ENCODE measurements around the gene CRIP2.

The CRIP2 gene

DNA sequence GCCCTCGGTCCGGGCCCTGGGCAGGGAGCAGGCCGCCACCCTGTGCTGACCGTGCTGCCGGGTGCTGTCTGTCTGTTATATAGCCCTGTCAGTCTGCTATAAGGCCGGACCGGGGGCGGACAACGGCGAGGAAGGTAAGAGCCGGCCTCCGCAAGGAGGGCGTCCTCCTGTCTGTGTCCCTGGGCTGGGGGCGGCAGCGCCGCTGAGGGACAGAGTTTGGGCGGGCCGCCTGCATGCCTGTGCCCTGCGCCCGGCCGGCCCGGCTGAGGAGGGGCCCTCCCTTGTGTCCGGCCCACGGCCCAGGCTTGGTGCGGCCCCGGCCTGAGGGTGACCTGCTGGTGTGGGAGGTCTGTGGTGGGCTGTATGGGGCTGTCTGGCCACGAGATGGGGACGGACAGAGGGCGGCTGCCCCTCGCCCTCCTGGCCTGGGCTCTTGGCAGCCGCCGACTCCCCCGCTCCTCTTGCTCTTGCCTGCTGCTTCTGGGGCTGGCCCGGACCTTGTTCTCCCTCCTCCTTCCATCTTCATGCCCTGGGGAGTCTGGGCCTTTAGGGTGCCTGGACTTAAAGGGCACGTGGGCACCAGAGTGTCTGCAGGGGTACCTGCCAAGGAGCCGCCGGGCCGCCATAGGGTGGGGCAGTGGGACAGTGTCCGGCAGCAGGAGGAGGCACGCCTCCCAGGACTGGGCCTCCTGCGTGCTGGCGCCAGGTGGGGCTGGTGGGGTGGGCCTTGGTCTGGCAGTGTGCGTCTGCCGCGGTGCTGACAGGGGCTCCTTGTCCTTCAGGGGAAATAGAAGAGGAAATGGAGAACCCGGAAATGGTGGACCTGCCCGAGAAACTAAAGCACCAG lies 25.1 kb upstream of the CRIP2 start:
- Histone ChIP-seq H3K9ac (ENCODE audit: low read depth, low read length) (no peak overlapping the region), H3K9me3 (ENCODE audit: control insufficient read depth, insufficient read depth, low read length) (no peaks in the 10 kb centered on the region), H3K4me1 (ENCODE audit: insufficient read depth, low read length) (no peaks in the 10 kb centered on the region; the same call in 1 of the 2 replicates), H3K36me3 (ENCODE audit: insufficient read depth, low read length) (no peaks in the 10 kb centered on the region)

GRCh38 chr14:105450123-105450505 lies 24.5 kb upstream of the CRIP2 start:
- H3K9me3 ChIP-seq (ENCODE audit: control insufficient read depth, insufficient read depth, low read length): no peaks in the 10 kb centered on the region
- H3K4me1 ChIP-seq (ENCODE audit: insufficient read depth, low read length): no peaks in the 10 kb centered on the region; the same call in 1 of the 2 replicates
- H3K9ac ChIP-seq (ENCODE audit: low read depth, low read length): no peak overlapping the region
- no peaks in the 10 kb centered on the region for H3K36me3 ChIP-seq (ENCODE audit: insufficient read depth, low read length)

- H3K4me1 ChIP-seq (ENCODE audit: insufficient read depth, low read length): no peaks in the 10 kb centered on the region; the same call in 1 of the 2 replicates
- no peaks in the 10 kb centered on the region for H3K9me3 ChIP-seq (ENCODE audit: control insufficient read depth, insufficient read depth, low read length)
- no peaks in the 10 kb centered on the region for H3K36me3 ChIP-seq (ENCODE audit: insufficient read depth, low read length)
- H3K9ac ChIP-seq (ENCODE audit: low read depth, low read length): no peak overlapping the region
Observed at GRCh38 chr14:105450864-105451720, 23.5 kb upstream of the CRIP2 start.

DNA sequence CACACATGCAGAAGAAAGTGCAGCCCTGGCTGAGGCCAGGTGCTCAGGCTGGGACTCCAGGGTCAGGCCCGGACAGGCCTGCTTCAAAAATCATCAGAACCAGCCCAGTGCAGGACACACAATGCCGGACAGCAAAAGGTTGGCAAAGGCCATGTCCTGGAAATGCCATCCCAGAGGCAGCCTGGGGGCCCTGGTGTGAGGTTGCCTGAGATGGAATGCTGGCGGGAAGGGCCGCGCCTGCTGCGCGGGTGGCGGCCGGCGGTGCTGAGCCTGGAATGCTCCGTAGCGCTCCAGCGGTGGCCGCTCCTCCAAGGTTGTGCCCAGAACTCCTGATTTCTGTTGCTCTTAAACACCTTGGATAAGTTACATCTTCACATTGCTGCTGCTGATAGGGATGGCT lies 21.7 kb upstream of the CRIP2 start:
- Histone ChIP-seq H3K9ac (ENCODE audit: low read depth, low read length) (no peak overlapping the region), H3K4me1 (ENCODE audit: insufficient read depth, low read length) (no peaks in the 10 kb centered on the region; the same call in 1 of the 2 replicates), H3K36me3 (ENCODE audit: insufficient read depth, low read length) (peaks cover 2% of the 10 kb centered on the region; the same call in 1 of the 2 replicates), H3K9me3 (ENCODE audit: control insufficient read depth, insufficient read depth, low read length) (no peaks in the 10 kb centered on the region)

DNA sequence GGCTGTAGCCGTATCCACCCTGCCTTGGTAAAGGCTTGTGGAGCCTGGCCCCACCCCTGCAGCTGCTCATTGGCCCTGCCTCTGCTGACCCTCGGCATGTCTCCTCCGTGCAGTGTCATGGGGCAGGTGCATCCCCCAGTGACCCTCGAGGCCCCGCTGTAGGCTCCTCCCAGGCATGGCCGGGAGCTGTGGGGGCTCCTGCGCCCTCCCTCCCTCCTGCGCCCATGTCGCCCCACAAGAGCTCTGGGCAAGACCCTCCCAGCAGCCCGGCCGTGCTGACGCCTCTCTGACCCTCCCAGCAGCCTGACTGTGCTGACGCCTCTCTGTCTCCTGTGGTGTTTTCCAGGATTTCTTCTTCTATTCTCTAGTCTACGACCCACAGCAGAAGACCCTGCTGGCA lies 20.8 kb upstream of the CRIP2 start:
- H3K9me3 ChIP-seq (ENCODE audit: control insufficient read depth, insufficient read depth, low read length): no peaks in the 10 kb centered on the region
- H3K36me3 ChIP-seq (ENCODE audit: insufficient read depth, low read length): peaks cover 2% of the 10 kb centered on the region; the same call in 1 of the 2 replicates
- H3K9ac ChIP-seq (ENCODE audit: low read depth, low read length): no peak overlapping the region
- no peaks in the 10 kb centered on the region for H3K4me1 ChIP-seq (ENCODE audit: insufficient read depth, low read length)

GRCh38 chr14:105455086-105455640 lies 19.5 kb upstream of the CRIP2 start:
- peaks cover 2% of the 10 kb centered on the region; the same call in 1 of the 2 replicates for H3K36me3 ChIP-seq (ENCODE audit: insufficient read depth, low read length)
- H3K4me1 ChIP-seq (ENCODE audit: insufficient read depth, low read length): no peaks in the 10 kb centered on the region
- H3K9me3 ChIP-seq (ENCODE audit: control insufficient read depth, insufficient read depth, low read length): no peaks in the 10 kb centered on the region
- no peak overlapping the region for H3K9ac ChIP-seq (ENCODE audit: low read depth, low read length)

GRCh38 chr14:105455766-105456660 lies 18.6 kb upstream of the CRIP2 start:
- peaks cover 2% of the 10 kb centered on the region; the same call in 1 of the 2 replicates for H3K36me3 ChIP-seq (ENCODE audit: insufficient read depth, low read length)
- no peaks in the 10 kb centered on the region for H3K9me3 ChIP-seq (ENCODE audit: control insufficient read depth, insufficient read depth, low read length)

GRCh38 chr14:105456736-105457617 lies 17.6 kb upstream of the CRIP2 start:
- H3K36me3 ChIP-seq (ENCODE audit: insufficient read depth, low read length): peaks cover 2% of the 10 kb centered on the region; the same call in 1 of the 2 replicates
- H3K4me1 ChIP-seq (ENCODE audit: insufficient read depth, low read length): no peaks in the 10 kb centered on the region
- H3K9ac ChIP-seq (ENCODE audit: low read depth, low read length): no peak overlapping the region
- H3K9me3 ChIP-seq (ENCODE audit: control insufficient read depth, insufficient read depth, low read length): no peaks in the 10 kb centered on the region

More at GRCh38 chr14:105455766-105456660, 18.6 kb upstream of the CRIP2 start:
- Histone ChIP-seq H3K4me1 (ENCODE audit: insufficient read depth, low read length) (no peaks in the 10 kb centered on the region), H3K9ac (ENCODE audit: low read depth, low read length) (no peak overlapping the region)

- no peaks in the 10 kb centered on the region for H3K9me3 ChIP-seq (ENCODE audit: control insufficient read depth, insufficient read depth, low read length)
- no peaks in the 10 kb centered on the region for H3K4me1 ChIP-seq (ENCODE audit: insufficient read depth, low read length)
- H3K36me3 ChIP-seq (ENCODE audit: insufficient read depth, low read length): peaks cover 2% of the 10 kb centered on the region; the same call in 1 of the 2 replicates
- H3K9ac ChIP-seq (ENCODE audit: low read depth, low read length): no peak overlapping the region
Observed at GRCh38 chr14:105458010-105458409, 16.6 kb upstream of the CRIP2 start.

DNA sequence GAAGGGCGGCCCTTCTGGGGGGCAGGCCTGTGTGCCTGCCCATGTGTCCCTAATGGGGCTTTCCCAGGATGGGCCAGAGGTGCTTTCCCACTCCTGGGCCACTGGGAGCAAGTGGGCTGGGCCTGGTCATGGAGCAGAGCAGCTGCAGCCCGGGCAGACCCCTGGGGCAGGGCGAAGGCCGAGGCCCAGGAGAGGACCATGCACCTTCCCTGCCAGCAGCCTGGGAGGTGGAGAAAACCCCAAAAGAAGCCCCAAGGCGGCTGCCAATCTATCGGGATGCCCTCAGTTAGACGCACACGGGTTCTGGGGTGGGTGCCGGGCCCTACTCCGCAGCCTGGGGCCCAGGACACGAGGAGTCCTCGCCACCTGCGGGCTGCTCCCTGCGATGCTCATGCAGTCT lies 16.1 kb upstream of the CRIP2 start:
- no peak overlapping the region for H3K9ac ChIP-seq (ENCODE audit: low read depth, low read length)
- H3K9me3 ChIP-seq (ENCODE audit: control insufficient read depth, insufficient read depth, low read length): no peaks in the 10 kb centered on the region
- peaks cover 2% of the 10 kb centered on the region; the same call in 1 of the 2 replicates for H3K36me3 ChIP-seq (ENCODE audit: insufficient read depth, low read length)
- no peaks in the 10 kb centered on the region for H3K4me1 ChIP-seq (ENCODE audit: insufficient read depth, low read length)

- H3K4me1 ChIP-seq (ENCODE audit: insufficient read depth, low read length): no peaks in the 10 kb centered on the region; the same call in 1 of the 2 replicates
- H3K9ac ChIP-seq (ENCODE audit: low read depth, low read length): no peak overlapping the region
- no peaks in the 10 kb centered on the region for H3K9me3 ChIP-seq (ENCODE audit: control insufficient read depth, insufficient read depth, low read length)
- H3K36me3 ChIP-seq (ENCODE audit: insufficient read depth, low read length): peaks cover 2% of the 10 kb centered on the region; the same call in 1 of the 2 replicates
Observed at GRCh38 chr14:105460116-105460515, 14.5 kb upstream of the CRIP2 start.

- Histone ChIP-seq H3K36me3 (ENCODE audit: insufficient read depth, low read length) (peaks cover 2% of the 10 kb centered on the region; the same call in 1 of the 2 replicates), H3K9me3 (ENCODE audit: control insufficient read depth, insufficient read depth, low read length) (no peaks in the 10 kb centered on the region), H3K4me1 (ENCODE audit: insufficient read depth, low read length) (peaks cover under 1% of the 10 kb centered on the region; the same call in 1 of the 2 replicates), H3K9ac (ENCODE audit: low read depth, low read length) (no peak overlapping the region)
Observed at GRCh38 chr14:105460616-105461015, 14.0 kb upstream of the CRIP2 start.

- no peaks in the 10 kb centered on the region; the same call in 1 of the 2 replicates for H3K36me3 ChIP-seq (ENCODE audit: insufficient read depth, low read length)
- H3K9ac ChIP-seq (ENCODE audit: low read depth, low read length): no peak overlapping the region
- H3K9me3 ChIP-seq (ENCODE audit: control insufficient read depth, insufficient read depth, low read length): no peaks in the 10 kb centered on the region
- H3K4me1 ChIP-seq (ENCODE audit: insufficient read depth, low read length): peaks cover 5% of the 10 kb centered on the region; the same call in 1 of the 2 replicates
Observed at GRCh38 chr14:105461903-105462302, 12.7 kb upstream of the CRIP2 start.

Measured in ES-I3 (cell line).